ENCODE results near the gene TOM1L2.

- TF ChIP-seq, protein P1, sequence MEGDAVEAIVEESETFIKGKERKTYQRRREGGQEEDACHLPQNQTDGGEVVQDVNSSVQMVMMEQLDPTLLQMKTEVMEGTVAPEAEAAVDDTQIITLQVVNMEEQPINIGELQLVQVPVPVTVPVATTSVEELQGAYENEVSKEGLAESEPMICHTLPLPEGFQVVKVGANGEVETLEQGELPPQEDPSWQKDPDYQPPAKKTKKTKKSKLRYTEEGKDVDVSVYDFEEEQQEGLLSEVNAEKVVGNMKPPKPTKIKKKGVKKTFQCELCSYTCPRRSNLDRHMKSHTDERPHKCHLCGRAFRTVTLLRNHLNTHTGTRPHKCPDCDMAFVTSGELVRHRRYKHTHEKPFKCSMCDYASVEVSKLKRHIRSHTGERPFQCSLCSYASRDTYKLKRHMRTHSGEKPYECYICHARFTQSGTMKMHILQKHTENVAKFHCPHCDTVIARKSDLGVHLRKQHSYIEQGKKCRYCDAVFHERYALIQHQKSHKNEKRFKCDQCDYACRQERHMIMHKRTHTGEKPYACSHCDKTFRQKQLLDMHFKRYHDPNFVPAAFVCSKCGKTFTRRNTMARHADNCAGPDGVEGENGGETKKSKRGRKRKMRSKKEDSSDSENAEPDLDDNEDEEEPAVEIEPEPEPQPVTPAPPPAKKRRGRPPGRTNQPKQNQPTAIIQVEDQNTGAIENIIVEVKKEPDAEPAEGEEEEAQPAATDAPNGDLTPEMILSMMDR (IDR thresholded peaks at IDR 0.05) = no peak
- no peak for TF ChIP-seq POLR2A (IDR thresholded peaks at IDR 0.05)
Measured at GRCh38 chr17:17946093-17946492, 26.1 kb downstream of the TOM1L2 start.

All from uterus (tissue), 2 donors.